Measurements from ENCODE around the gene GLMN. TPM values are rescaled to one million over a fixed set of nuclear protein-coding genes. Genes with fewer than 3 reads are reported as not detected.

The GLMN gene
- total RNA-seq = 10.3 TPM

GRCh38 chr1:92298573-92299476 is at the start of gene GLMN, which contains the start of gene RPAP2:
TSS of gene GLMN (minus strand) at chr1:92298987. CDS start at chr1:92297999, 988 bp downstream.
TSS of gene RPAP2 (plus strand) at chr1:92299059. CDS start at chr1:92299074, 15 bp downstream.

GRCh38 chr1:92217721-92218120 is 81.1 kb downstream of the GLMN start, which contains the start of gene C1orf146:
TSS of gene C1orf146 (plus strand) at chr1:92217915. CDS start at chr1:92231421, 13,506 bp downstream.

Other genes starting within 250 kb of the GLMN start
- gene SETSIP, start 223.6 kb downstream of the GLMN start, total RNA-seq = not detected
- gene BTBD8, start 218.6 kb downstream of the GLMN start, total RNA-seq = 7.3 TPM
- gene C1orf146, start 81.1 kb downstream of the GLMN start, total RNA-seq = not detected
- gene RPAP2, start 72 bp upstream of the GLMN start, total RNA-seq = 15.5 TPM
- gene GFI1, start 187.9 kb upstream of the GLMN start, total RNA-seq = 1.5 TPM

Measured in metanephros (tissue), 1 donor.